HL-60 (cell line): ENCODE data around the gene KRT38.

Experiments
- DNase-seq, 2 experiments: peaks; one replicate each; pipeline ENCODE4 v3.0.0-alpha.2; 2010 to 2020; ENCODE audit warnings: low read depth in 1 of 2, low spot score in 1 of 2
- H3K27ac ChIP-seq: fragments of 250-450 bp; sonication (Bioruptor Pico); replicated peaks from 2 replicates; pipeline ENCODE4 v1.5.1; 2020; ENCODE audit warnings: mild to moderate bottlenecking, moderate library complexity
- H3K27me3 ChIP-seq: fragments of 250-450 bp; sonication (Bioruptor Pico); 2 replicates; pipeline ENCODE4 v1.5.1; 2021; ENCODE audit warnings: mild to moderate bottlenecking, moderate library complexity; ENCODE audit not compliant: insufficient read depth, poor library complexity, severe bottlenecking
- H3K4me3 ChIP-seq: replicated peaks from 2 replicates; pipeline ENCODE4 v1.5.1; 2011; ENCODE audit warnings: mild to moderate bottlenecking, control low read depth, low read length; ENCODE audit not compliant: insufficient read depth
- GABPA ChIP-seq: IDR thresholded peaks from 2 replicates; pipeline ENCODE4 v1.6.1; 2012; ENCODE audit warnings: low read depth
- POLR2AphosphoS5 ChIP-seq: IDR thresholded peaks from 2 replicates; pipeline ENCODE4 v1.6.1; 2012; ENCODE audit warnings: low read depth
- SPI1 ChIP-seq: IDR thresholded peaks from 2 replicates; pipeline ENCODE4 v1.6.1; 2012; ENCODE audit warnings: low read depth, mild to moderate bottlenecking, borderline replicate concordance
- TF ChIP-seq, protein P1 (sequence below): IDR thresholded peaks from 2 replicates; pipeline ENCODE4 v1.6.1; 2012; ENCODE audit warnings: low read depth; ENCODE audit not compliant: insufficient replicate concordance
- TF ChIP-seq, protein P2 (sequence below): IDR thresholded peaks from one replicate; pipeline ENCODE4 v1.5.1; 2011; ENCODE audit warnings: low read length, control low read depth, inconsistent platforms; ENCODE audit not compliant: insufficient read depth

The KRT38 gene

DNA sequence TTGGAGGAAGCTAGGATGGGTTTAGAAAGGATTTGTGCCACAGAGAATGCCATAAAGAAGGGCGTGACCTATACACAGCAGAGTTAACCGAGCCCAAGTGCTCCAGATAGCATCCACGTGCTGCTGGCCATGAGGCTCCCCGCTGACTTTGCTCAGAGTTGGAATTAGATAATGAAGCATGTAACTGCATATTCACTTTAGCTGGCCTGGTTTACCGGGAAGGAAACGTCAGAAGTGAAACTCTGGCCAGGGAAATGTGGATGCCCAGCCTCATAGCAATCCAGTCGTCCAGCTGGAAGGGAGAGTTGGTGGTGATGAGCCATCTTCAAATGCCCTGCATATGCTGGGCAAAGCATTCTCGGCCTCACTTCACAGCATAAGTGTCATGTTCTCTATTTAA lies 34.1 kb upstream of the KRT38 start:
- no peaks in the 10 kb centered on the region for H3K27me3 ChIP-seq
- H3K27ac ChIP-seq, result no peak overlapping the region
- DNase-seq, result no peak
- H3K4me3 ChIP-seq, result no peak overlapping the region
- TF ChIP-seq, protein P1, sequence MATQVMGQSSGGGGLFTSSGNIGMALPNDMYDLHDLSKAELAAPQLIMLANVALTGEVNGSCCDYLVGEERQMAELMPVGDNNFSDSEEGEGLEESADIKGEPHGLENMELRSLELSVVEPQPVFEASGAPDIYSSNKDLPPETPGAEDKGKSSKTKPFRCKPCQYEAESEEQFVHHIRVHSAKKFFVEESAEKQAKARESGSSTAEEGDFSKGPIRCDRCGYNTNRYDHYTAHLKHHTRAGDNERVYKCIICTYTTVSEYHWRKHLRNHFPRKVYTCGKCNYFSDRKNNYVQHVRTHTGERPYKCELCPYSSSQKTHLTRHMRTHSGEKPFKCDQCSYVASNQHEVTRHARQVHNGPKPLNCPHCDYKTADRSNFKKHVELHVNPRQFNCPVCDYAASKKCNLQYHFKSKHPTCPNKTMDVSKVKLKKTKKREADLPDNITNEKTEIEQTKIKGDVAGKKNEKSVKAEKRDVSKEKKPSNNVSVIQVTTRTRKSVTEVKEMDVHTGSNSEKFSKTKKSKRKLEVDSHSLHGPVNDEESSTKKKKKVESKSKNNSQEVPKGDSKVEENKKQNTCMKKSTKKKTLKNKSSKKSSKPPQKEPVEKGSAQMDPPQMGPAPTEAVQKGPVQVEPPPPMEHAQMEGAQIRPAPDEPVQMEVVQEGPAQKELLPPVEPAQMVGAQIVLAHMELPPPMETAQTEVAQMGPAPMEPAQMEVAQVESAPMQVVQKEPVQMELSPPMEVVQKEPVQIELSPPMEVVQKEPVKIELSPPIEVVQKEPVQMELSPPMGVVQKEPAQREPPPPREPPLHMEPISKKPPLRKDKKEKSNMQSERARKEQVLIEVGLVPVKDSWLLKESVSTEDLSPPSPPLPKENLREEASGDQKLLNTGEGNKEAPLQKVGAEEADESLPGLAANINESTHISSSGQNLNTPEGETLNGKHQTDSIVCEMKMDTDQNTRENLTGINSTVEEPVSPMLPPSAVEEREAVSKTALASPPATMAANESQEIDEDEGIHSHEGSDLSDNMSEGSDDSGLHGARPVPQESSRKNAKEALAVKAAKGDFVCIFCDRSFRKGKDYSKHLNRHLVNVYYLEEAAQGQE, result no peak
- TF ChIP-seq, protein P2, sequence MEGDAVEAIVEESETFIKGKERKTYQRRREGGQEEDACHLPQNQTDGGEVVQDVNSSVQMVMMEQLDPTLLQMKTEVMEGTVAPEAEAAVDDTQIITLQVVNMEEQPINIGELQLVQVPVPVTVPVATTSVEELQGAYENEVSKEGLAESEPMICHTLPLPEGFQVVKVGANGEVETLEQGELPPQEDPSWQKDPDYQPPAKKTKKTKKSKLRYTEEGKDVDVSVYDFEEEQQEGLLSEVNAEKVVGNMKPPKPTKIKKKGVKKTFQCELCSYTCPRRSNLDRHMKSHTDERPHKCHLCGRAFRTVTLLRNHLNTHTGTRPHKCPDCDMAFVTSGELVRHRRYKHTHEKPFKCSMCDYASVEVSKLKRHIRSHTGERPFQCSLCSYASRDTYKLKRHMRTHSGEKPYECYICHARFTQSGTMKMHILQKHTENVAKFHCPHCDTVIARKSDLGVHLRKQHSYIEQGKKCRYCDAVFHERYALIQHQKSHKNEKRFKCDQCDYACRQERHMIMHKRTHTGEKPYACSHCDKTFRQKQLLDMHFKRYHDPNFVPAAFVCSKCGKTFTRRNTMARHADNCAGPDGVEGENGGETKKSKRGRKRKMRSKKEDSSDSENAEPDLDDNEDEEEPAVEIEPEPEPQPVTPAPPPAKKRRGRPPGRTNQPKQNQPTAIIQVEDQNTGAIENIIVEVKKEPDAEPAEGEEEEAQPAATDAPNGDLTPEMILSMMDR, result no peak
- TF ChIP-seq GABPA, result no peak
- no peak for TF ChIP-seq SPI1

DNA sequence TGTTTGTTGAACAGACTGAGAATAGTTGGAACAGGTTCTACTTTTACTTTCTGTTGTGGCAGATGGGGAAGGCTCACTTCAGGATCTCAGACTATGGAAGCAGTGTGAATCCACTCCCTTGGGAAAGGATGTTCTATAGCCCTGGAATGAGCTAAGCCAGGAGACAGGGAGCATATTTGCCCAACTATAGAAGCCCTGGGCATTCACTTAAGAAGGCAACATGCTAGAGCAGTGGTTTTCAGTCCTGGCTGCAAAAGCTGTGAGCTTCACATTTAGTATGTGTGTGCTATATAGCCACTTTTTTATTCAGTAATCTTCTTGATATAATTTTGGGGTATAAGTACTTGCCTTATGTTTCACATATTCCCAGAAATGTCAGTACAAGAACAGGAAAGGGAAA lies 27.6 kb upstream of the KRT38 start:
- no peak for DNase-seq
- Histone ChIP-seq H3K27me3 (no peaks in the 10 kb centered on the region), H3K27ac (no peak overlapping the region), H3K4me3 (no peak overlapping the region)
- TF ChIP-seq SPI1 (no peak), POLR2AphosphoS5 (no peak), GABPA (no peak)
- TF ChIP-seq, protein P1, result no peak
- TF ChIP-seq, protein P2, result no peak

DNA sequence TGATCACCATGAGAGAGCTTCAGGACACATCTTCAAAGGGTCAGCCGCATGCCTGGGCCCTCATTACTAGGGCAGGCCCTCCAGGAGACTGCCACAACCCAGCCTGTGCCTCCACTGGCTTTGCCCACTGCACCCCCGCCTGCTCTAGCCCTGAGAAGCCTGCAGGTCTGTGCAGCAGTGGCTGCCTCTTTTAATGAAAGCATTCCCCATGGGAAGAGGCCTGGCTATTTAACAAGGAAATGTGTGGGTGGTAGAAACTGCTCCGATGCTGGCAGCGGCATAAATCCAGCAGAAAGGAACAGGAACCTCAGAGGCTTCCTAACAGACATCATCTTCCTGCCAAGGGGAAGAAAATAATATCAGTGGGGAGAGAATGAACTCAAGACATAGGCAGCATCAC lies 26.8 kb upstream of the KRT38 start:
- no peak for DNase-seq
- H3K27ac ChIP-seq, result no peak overlapping the region
- TF ChIP-seq GABPA, result no peak
- TF ChIP-seq, protein P2, result no peak
- TF ChIP-seq, protein P1, result no peak
- TF ChIP-seq SPI1, result no peak
- TF ChIP-seq POLR2AphosphoS5, result no peak
- no peaks in the 10 kb centered on the region for H3K27me3 ChIP-seq
- H3K4me3 ChIP-seq, result no peak overlapping the region
